T-helper 22 cell (primary cell): ENCODE measurements around the gene RALA.

Experiments
- DNase-seq: peaks from one replicate; pipeline ENCODE4 v3.0.0-alpha.2; 2020; ENCODE audit warnings: low read depth

The RALA gene, protein sequence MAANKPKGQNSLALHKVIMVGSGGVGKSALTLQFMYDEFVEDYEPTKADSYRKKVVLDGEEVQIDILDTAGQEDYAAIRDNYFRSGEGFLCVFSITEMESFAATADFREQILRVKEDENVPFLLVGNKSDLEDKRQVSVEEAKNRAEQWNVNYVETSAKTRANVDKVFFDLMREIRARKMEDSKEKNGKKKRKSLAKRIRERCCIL

DNA sequence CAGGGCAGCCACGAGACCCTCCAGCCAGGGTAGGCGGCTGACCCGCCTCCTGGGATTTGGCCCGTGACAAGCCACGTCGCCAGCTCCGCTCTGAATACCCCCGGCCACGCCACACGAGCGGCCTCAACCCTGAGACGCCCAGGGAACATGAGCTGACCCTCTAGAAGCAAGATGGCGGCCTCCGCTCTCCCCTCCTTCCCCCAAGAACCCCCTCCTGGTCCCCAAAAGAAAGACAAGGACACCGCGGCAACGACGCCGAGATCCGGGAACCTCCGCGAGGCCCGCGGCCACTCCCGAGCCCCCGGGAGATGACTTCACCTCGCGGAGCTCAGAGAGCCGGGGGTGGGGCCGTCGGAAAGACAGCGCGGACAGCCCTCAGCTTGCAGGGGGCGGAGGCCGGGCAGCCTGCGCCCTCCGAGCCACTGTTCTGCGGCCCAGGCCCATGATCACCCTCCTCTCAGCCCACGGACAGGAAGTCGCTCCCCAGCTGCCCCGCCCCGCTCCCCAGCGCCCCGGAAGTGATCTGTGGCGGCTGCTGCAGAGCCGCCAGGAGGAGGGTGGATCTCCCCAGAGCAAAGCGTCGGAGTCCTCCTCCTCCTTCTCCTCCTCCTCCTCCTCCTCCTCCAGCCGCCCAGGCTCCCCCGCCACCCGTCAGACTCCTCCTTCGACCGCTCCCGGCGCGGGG is at the start of gene RALA:
Gene RALA (plus strand): TSS at position 526 of the 685 bp plus-strand sequence. CDS start 63,096 bp downstream, outside the sequence.
- peak; percentile 82 for DNase-seq

DNA sequence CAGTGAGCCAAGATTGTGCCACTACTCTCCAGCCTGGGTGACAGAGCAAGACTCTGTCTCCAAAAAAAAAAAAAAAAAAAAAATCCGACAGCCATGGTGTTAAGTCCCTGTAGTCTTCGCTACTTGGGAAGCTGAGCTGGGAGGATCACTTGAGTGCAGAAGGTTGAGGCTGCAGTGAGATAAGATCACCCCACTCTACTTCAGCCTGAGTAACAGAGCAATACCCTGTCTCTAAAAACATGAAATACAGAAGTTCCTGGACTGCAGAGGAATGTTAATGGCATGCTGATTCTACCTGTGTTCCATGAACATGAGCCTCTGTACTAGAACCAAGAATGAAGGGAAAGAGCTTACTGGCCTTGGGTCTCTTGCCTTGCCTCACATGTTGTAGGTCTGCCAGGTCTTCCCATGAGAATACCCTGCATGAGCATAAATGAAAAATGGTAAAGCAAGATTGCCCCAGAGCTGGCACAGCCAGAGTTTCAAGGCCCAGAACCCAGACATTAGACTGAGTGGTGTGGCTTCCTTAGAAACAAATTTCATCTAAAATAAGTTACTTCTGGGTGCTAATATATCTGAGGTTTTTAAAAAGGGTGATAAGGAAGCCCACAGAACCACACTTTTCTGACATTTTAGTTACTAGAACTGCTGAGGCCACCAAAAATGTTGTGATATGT is 48.6 kb upstream of the RALA start:
- no peak for DNase-seq

DNA sequence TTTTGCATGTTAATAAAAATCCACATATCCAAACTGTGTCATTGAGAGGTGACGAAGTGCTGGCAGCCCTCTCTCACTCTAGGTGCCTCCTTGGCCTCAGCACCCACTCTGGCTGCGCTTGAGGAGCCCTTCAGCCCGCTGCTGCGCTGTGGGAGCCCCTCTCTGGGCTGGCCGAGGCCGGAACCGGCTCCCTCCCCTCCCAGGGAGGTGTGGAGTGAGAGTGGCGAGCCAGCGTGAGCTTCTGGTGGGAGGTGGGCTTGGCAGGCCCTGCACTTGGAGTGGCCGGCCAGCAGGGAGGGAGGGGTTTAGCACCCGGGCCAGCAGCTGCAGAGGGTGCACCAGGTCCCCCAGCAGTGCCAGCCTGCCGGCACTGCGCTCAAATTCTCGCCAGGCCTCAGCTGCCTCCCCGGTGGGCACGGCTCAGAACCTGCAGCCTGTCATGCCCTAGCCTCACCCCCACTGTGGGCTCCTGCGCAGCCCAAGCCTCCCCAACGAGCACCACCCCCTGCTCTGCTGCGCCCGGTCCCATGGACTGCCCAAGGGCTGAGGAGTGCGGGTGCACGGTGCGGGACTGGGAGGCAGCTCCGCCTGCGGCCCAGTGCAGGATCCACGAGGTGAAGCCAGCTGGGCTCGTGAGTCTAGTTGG is 46.0 kb upstream of the RALA start:
- DNase-seq: no peak

DNA sequence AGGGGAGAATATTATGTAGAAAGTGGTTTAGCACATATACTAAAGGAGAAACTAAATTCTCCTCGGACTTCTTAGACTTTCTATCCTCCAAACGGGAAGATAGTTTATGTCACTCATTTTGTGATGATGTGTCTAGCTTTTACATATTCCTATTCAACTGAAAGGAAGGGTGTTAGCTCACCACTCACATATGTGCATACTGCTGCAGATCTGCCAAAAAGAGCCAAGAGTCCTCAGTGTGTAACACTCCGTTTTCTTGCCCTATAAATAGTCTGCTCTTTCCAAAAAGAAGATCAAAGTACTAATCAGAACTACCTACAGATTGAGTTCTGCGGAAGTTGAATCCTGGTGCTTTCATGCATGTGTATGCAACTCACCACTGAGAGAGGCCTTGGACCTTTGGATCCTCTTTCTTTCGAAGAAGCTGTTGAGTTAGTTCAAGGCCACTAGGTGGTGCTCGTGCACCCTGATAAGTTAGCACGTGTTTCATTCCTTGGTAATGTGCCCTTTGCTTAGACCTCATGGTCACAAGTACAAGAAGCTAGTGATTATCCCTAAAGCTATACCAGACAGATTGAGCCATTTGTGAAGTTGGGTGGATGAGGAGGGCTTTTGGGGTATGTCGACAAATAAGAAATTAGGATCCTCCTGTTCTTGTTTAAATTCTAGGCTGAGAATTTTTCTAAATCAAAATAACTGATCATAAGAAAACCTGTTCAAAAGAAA is 43.1 kb upstream of the RALA start:
- peak; percentile 52 for DNase-seq

DNA sequence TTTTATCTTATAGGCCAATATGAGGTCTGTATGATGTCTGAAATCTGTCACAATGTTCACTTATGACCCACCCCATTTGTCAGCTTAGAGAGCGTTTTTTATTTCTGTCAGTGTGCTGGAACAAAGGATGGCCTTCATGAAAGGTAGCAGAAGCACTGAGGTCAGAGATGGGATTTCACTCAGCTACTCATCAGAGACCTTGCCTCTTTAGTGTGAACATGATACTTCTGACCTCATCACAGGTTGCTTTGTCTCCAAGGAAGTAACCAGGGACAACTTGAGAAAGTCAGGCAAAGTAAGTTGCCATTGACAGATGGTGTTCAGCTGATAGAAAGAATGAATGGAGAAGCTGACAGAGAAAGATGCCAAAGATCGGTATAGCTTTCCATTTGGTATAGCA is 40.8 kb upstream of the RALA start:
- DNase-seq: no peak

DNA sequence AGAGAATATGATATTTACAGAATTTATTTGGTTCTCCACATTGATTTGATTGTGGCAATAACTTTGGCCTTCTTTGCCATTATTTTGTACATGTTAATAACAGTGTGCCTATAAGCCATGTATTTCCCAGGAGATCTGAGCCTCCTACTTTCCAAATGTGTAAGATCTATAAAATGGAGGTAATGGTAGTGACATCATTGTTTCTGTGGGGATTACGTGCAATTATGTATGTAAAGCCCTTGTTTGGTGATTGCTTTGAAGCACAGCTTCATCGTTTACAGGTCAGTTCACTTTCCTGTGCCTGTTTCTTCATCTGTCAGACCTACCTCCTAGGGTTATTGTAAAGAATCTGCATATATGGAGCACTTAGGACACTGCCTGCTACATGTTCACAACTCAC is 39.8 kb upstream of the RALA start:
- no peak for DNase-seq

DNA sequence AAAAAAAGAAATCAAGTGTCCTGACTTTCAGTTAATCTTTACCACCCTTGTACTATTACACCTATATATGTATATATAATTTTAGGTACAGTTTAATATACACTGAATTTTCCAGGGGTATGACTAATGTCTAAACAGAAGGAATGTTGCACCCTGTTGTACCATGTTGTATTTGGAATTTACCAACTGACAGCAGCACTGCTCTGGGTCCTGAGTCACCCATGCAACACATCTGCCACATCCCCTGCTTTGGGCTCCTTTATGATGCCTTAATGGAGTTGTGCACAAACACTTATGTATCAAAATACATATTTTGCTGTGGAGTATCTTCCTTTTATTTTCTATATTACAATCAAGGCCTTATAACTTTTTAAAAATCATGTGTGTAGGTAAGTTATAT is 36.0 kb upstream of the RALA start:
- no peak for DNase-seq

DNA sequence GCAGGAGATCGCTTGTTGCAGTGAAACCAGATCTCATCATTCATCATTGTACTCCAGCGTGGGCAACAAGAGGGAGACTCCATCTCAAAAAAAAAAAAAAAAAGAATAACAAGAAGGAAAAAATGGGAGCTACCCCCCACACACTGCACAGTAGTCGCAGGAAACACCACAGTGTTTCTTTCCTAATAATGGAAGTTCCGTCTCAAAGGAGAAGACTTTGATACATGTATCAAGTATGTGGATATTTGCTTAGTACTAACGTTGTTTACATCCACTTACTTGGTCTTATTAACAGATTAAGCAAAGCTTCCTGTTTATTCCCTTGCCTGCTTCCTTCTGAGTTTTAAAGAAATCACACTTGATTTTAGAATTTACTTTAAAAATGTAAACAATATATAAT is 35.0 kb upstream of the RALA start:
- no peak for DNase-seq

DNA sequence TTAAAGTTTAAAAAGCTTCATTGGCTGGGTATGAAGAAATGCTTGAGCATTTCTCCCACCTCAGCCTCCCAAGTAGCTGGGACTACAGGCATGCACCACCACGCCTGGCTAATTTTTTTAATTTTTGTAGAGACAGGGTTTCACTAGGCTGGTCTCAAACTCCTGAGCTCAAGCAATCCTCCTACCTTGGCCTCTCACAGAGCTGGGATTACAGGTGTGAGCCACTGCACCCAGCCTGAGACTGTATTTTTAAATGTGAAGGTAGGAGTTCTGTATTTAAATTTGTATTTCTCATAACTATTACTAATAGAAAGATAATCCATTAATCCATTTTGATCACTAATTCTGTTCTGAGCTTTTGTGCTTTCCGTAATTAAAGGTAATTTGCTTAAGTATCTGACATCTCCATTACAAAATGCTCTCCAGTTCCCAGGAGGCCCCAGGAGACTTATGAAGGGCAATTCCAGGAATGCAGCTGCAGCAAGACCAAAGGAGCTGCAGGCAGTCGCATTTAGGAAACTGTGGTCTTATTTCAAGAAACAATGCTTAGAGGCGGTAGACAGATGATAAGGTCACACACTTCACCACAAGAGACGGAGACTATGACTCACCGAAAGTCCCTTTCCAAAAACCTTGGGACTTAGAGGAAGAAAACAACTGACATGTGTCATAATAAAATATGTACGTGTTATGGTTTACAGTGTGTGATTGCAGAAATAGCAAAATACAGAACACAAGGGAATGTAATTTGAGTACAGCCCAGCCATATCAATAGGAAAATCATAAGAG is 33.9 kb upstream of the RALA start:
- DNase-seq: peak; percentile 56

DNA sequence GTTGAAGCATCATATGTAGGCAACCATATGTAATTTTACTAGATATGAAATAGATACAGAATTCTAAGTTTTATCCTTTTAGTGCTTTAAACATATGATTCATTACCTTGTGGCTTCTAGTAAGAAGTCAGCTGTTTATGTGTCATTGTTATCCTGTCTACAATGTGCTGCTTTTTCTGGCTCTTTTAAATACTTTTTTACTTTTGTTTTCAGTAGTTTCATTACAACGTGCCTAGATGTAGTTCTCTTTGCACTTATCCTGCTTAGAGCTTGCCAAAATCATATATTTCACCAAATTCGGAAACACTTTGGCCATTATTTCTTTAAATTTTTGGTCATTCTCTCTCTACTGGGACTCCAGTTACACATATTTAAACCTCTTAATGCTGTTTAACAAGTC is 30.8 kb upstream of the RALA start:
- no peak for DNase-seq

DNA sequence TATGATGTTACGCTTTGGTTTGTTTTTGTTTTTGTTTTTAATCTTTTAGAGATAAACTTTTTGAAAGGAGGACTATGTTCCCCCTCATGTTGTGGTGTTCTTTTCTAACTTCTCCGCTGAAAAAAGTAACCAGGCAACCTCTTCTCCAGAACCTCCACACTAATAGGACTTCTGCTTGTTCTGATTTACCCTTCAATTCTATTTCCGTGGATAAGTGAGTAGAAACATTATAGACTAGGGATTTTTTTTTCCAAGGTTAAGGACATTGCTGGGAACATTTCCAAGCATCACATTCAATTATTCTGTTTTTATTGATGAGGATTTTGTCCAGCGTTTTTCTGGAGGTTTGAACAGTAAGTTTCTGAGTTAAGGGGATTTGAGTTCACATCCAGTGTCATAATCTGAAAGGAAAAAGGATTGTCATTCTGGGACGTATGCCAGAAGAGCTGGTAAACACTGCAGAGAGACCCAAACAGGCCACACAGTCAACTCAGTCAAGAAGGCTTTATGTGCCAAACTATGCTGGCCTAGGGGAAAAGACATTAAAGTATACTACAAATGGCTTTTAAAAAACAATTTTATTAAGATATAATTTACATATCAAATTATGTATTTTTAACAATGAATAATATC is 28.3 kb upstream of the RALA start:
- no peak for DNase-seq

DNA sequence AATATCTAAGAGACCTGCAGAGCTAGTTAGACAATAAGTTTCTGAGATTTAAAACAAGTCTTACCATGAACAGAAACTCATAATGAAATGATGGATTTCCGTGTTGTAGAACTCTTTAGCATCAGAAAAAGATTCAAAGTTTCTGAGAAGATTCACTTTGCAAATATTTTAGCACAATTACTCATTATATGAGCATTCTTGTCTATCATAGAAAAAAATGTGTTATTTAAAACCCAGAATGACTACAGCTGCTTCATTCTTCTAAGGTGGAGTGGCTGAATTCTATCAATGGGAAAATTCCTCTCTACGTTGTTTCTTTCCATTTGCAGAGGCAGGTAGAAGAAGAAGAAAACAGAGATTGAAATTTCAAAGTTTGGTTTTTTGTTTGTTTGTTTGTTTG is 21.0 kb upstream of the RALA start:
- DNase-seq: no peak

DNA sequence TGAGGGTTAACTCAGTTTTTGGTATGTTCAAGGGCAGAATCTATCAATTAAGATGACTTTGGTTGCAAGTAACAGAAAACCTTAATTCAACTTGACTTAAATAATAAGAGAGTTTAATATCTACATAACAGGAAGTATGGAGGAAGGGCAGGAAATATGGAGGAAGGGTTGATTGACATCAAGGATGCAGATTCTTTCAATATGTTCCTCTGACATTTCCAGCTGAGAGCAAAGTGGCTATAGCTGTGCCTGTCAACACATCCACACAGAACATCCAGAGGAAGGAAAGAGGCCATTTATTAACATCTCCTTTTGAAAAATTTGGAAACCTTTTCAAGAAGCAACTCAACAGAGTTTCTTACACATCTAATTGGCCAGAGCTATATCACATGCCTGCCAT is 19.4 kb upstream of the RALA start:
- no peak for DNase-seq

DNA sequence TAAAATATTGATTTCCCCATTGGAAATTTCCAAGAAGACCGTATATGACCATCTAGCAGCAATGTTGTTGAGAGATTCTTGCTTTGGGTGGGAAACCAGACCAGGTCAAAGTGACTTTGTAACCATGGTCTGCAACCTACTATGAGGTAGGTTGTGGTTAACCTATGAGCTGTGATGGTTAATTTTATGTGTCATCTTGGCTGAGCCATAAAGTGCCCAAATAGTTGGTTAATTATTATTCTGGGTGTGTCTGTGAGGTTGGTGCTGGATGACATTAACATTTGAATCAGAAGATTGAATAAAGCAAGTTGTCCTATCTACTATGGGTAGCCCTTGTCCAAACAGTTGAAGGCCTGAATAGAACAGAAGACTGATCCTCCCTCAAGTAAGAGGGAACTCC is 18.3 kb upstream of the RALA start:
- no peak for DNase-seq

DNA sequence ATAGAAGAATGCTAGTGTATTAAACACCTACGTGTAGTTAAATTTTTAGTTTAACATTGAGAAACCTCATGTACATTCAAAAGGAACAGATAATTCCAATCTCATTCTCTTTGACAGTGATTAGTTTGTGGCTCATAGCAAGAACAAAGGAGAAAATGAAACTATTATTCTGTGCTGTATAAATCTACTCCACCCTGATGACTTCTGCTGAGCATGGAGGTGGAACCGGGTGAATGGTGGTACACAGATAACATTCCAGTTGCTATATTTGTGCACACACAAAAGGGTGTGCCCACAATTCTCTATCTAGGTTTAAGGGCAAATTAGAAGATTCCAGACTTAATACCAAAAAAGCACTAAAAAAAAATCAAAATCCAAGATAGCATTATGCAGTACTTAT is 17.0 kb upstream of the RALA start:
- no peak for DNase-seq

DNA sequence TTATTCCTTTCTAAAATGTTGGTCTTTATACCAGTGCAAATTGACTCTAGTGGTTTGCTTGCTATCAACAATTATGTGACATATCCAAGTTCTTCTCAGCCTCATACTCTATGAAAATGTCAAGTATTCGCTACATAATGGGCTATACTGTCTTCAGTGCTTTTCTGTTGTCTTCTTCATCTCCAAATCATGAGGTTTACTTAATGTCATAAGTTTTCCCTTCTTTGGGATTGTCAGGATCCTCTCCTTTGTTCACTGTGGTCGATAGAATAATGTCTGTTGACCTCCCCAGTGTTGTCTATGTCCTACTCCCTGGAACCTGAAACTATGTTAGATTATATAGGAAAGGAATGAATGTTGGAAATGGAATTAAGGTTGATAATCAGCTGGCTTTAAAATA is 16.4 kb upstream of the RALA start:
- DNase-seq: no peak

DNA sequence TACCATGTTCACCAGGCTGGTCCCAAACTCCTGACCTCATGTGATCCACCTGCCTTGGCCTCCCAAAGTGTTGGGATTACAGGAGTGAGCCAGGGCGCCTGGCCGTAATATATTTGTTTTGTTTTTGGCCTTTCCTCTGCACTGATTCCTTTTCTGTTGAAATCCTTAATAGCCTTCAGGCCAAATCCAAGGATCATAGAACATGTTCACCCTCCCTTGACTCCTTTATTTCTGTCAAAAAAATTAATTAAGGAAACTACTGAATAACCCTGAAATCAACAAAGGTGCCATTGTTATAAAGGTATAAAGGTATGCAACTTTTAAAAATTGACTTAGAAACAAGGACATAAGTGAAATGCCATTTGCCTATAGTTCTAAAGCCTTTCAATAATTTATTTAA is 15.5 kb upstream of the RALA start:
- no peak for DNase-seq

DNA sequence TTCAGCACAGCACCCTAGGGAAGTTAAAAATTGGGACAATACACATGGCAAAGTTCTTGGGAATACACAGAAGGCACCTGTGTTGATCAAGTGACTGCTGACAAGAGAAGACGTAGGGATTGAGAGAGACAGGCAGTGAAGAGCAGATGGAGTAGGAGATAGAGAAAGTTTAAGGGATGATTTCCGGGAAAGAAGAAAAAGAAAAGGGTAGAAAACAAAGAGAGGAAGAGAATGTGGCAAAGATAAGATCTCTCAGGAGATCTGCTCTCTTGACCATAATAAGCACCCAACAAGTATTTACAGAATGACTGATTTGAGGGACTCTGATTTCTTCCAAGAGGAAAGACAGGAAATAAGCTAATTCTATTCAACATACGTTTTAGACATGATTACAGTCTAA is 15.1 kb upstream of the RALA start:
- no peak for DNase-seq

DNA sequence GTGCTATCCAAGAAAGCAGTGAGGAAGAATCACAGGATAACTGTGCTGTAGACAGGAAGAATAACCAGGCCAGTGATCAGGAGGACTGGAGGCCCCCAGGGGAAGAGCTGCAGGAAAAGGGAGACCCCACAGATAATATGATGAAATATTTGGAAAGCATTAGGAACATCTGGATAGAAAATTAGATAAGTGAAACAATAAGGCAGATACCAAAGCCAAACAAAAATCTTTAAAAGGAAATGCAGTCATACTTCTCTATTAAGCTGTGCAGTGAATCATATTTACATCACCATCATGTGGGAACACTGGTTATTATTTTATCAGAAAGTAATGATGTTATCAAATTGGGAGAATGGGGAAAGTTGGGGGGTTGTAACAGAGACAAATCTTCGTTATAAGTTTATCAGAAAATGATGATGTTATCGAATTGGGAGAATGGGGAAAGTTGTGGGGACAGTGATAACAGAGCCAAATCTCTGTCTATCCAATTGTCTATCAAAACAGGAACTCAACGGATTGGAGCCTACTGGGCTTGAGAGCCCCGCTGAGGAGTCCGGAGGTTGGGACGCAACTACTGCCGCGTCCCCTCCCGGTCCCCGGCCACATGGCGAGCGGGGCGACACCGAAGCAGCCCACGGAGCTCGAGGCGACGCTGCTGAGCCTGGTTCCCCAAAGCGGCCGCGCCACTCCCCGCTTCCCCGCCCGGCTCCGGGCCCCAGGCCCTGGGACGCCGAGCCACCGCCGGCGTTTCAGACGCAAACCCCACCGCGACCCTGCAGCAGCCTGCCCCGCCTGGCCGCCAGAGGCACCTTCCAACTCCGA is 14.0 kb upstream of the RALA start:
- no peak for DNase-seq

DNA sequence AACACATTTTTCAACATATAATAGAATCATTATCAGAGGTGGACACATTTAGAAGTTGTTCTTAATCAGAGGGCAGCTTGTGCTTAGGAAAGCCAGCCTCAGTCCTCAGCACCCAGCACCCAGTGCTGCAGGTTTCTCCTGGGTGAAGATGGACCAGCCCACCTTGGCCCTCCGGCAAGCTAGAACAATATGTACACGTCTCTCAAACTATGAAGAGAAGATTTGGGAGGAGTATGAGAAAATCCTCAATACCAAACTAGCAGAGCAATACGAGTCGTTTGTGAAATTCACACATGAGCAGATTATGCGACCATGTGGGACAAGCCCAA is 13.5 kb upstream of the RALA start:
- no peak for DNase-seq
